ENCODE measurements around the gene ALKBH5. TPM values are rescaled to one million over a fixed set of nuclear protein-coding genes. Genes with fewer than 3 reads are reported as not detected.

ALKBH5 gene
- total and polyA plus RNA-seq, 9 of the 15 experiments (the other 6 are each of a cell fraction or from before 2014, with no cell fraction given): 11.4 to 70.0 (median 47.4) TPM

- TF ChIP-seq BCLAF1 (IDR thresholded peaks at IDR 0.05; ENCODE audit: borderline replicate concordance in 1 of 2, control insufficient read depth in 1 of 2, low read depth in 2 of 2, low read length in 1 of 2): no peak
Observed at GRCh38 chr17:18253947-18254821, 70.6 kb downstream of the ALKBH5 start (continued).

GRCh38 chr17:18254888-18255649 lies 71.4 kb downstream of the ALKBH5 start:
- 90% methylated on average over 8 of the region's 8 CpGs for WGBS (ENCODE audit: insufficient coverage, low coverage, missing lambda C conversion rate)
- H3K79me2 ChIP-seq (ENCODE audit: control insufficient read depth, insufficient read depth, low read length): peaks cover 18% of the 10 kb centered on the region
- TF ChIP-seq E2F1 (CRISPR knock-in tag; IDR thresholded peaks at IDR 0.05) (no peak), ZBTB43 (CRISPR knock-in tag; IDR thresholded peaks at IDR 0.05) (no peak), KLF13 (tag; IDR thresholded peaks at IDR 0.05; ENCODE audit: borderline replicate concordance, low read depth) (no peak), GTF2A2 (tag; IDR thresholded peaks at IDR 0.05) (no peak), GATA2 (CRISPR knock-in tag; IDR thresholded peaks at IDR 0.05) (no peak), PATZ1 (CRISPR knock-in tag; IDR thresholded peaks at IDR 0.05; ENCODE audit: borderline replicate concordance) (no peak)

More at GRCh38 chr17:18254888-18255649, 71.4 kb downstream of the ALKBH5 start:
- intact Hi-C loops (cut with micrococcal nuclease): no loop called here
- H3K4me1 ChIP-seq (replicated peaks in 1 of 2; ENCODE audit: control insufficient read depth in 2 of 2, insufficient read depth in 2 of 2, low read length in 2 of 2): peaks cover 12 to 39% of the 10 kb centered on the region in 2 experiments; a peak in 4 of 5 replicates
- no peak overlapping the region for H3K4me2 ChIP-seq (ENCODE audit: insufficient read depth, low read length)
- CTCF ChIA-PET (ENCODE audit: low intra/inter-chr PET ratio): no interaction called here
- DNase-seq (ENCODE audit: extremely low read depth in 1 of 4, low spot score in 3 of 4): peak in 1 of 4 experiments; percentile 28
- no peak for FAIRE-seq
- H3K27ac ChIP-seq (ENCODE audit: extremely low read depth, low read depth, low read length): no peak overlapping the region
- no peaks in the 10 kb centered on the region for H3K27me3 ChIP-seq (ENCODE audit: control insufficient read depth in 2 of 2, insufficient read depth in 2 of 2, low read length in 2 of 2)
- POLR2A ChIA-PET: no interaction called here
- no peak overlapping the region for H2AFZ ChIP-seq (ENCODE audit: low read depth, low read length)
- peaks cover 51% of the 10 kb centered on the region; the same call in 1 of the 3 replicates for H3K36me3 ChIP-seq (ENCODE audit: control insufficient read depth, insufficient read depth, low read length)
- no peak overlapping the region for H3K4me3 ChIP-seq
- no peaks in the 10 kb centered on the region for H3K9me3 ChIP-seq (replicated peaks; ENCODE audit: control insufficient read depth, insufficient read depth, low read depth, low read length)
- no peaks in the 10 kb centered on the region for H4K20me1 ChIP-seq (replicated peaks; ENCODE audit: control insufficient read depth, insufficient read depth, low read length)
- no peak for ATAC-seq
- H3K9me1 ChIP-seq (ENCODE audit: control insufficient read depth, insufficient read depth, low read length): no peaks in the 10 kb centered on the region
- BruUV-seq (replicated peaks): no TSS peak
- in situ Hi-C loops (cut with MboI): no loop called here
- H3K9ac ChIP-seq (ENCODE audit: insufficient read depth in 1 of 2, low read depth in 2 of 2, low read length in 2 of 2): no peak overlapping the region
